Upper lobe of left lung (tissue), 4 donors: ENCODE data around the gene CCDC138.

ENCODE experiments used
- CTCF ChIP-seq, 6 experiments: fragments of 450-650 bp in 4 of 6; fragments of 200-600 bp in 2 of 6; sonication (generic) in 2 of 6; IDR thresholded peaks; one replicate each; pipeline ENCODE4 v1.5.1; 2016 to 2019; ENCODE audit warnings: antibody characterized with exemption in 6 of 6
- POLR2A ChIP-seq, 4 donors: fragments of 450-650 bp; IDR thresholded peaks; one replicate each; pipeline ENCODE4 v1.5.1; 2016 to 2017; ENCODE audit warnings: antibody characterized with exemption in 4 of 4, mild to moderate bottlenecking in 2 of 4

GRCh38 chr2:108834620-108835019 lies 48.0 kb downstream of the CCDC138 start:
- TF ChIP-seq CTCF (IDR thresholded peaks at IDR 0.05) (no peak), POLR2A (IDR thresholded peaks at IDR 0.05) (no peak)
